ENCODE results near the gene GBX2. TPM values are rescaled to one million over a fixed set of nuclear protein-coding genes. Genes with fewer than 3 reads are reported as not detected.
A peak's percentile ranks its signal among the peaks of the same experiment; 100 is the strongest.

GBX2 gene
- total and polyA plus RNA-seq, 2 of the 13 experiments (the other 11 are each of a cell fraction or from before 2014, with no cell fraction given) = not detected

DNA sequence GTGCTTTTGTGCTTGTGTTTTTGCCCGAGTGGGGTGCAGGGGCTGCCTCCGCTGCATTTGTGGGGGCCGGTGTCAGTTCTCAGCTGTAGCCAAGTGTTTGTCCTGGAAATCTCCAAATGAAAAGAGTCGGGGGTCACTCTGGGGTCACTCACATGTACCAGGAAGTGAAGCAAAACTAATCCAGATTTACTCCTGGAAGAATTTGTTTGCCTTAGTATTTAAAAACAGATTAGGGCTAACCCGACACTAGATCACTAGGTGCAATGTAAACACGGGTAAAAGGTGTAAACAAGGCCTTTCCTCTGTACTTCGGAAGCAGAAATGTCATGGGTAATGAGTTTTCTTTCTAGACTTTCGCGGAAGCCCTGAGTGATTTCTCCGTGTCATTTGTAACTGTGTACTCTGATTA lies 50.3 kb downstream of the GBX2 start (continued):
- TF ChIP-seq, protein P1, sequence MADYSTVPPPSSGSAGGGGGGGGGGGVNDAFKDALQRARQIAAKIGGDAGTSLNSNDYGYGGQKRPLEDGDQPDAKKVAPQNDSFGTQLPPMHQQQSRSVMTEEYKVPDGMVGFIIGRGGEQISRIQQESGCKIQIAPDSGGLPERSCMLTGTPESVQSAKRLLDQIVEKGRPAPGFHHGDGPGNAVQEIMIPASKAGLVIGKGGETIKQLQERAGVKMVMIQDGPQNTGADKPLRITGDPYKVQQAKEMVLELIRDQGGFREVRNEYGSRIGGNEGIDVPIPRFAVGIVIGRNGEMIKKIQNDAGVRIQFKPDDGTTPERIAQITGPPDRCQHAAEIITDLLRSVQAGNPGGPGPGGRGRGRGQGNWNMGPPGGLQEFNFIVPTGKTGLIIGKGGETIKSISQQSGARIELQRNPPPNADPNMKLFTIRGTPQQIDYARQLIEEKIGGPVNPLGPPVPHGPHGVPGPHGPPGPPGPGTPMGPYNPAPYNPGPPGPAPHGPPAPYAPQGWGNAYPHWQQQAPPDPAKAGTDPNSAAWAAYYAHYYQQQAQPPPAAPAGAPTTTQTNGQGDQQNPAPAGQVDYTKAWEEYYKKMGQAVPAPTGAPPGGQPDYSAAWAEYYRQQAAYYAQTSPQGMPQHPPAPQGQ (CRISPR knock-in tag; IDR thresholded peaks at IDR 0.05; ENCODE audit: borderline replicate concordance) = peak; percentile 72; the same call in 1 of the 2 replicates
- TF ChIP-seq ELF3 (CRISPR knock-in tag; IDR thresholded peaks at IDR 0.05) (peak; percentile 100), POLR2AphosphoS2 (IDR thresholded peaks at IDR 0.05; ENCODE audit: low read depth, low read length) (no peak), ADNP (CRISPR knock-in tag; IDR thresholded peaks at IDR 0.05) (no peak), SMARCC2 (IDR thresholded peaks at IDR 0.05) (peak; percentile 83; the same call in 1 of the 2 replicates), BRCA1 (CRISPR knock-in tag; IDR thresholded peaks at IDR 0.05) (peak; percentile 74; the same call in 1 of the 2 replicates), PITX1 (CRISPR knock-in tag; IDR thresholded peaks at IDR 0.05) (peak; percentile 99), SP2 (CRISPR knock-in tag; IDR thresholded peaks at IDR 0.05) (no peak), KDM3A (CRISPR knock-in tag; IDR thresholded peaks at IDR 0.05; ENCODE audit: low read depth) (peak; percentile 66; the same call in 1 of the 2 replicates), ZFP36L2 (CRISPR knock-in tag; IDR thresholded peaks at IDR 0.05) (no peak), PPARG (CRISPR knock-in tag; conservative IDR thresholded peaks at IDR 0.05) (peak; percentile 93), ELF4 (CRISPR knock-in tag; IDR thresholded peaks at IDR 0.05; ENCODE audit: borderline replicate concordance) (peak; percentile 92), ZNF205 (CRISPR knock-in tag; IDR thresholded peaks at IDR 0.05) (peak; percentile 74), ZNF382 (CRISPR knock-in tag; IDR thresholded peaks at IDR 0.05; ENCODE audit: borderline replicate concordance) (no peak), TCF12 (IDR thresholded peaks at IDR 0.05) (no peak), TCF12 (CRISPR knock-in tag; IDR thresholded peaks at IDR 0.05) (peak; percentile 94), ESRRA (CRISPR knock-in tag; IDR thresholded peaks at IDR 0.05; ENCODE audit: low read depth) (0 out of 2 replicates have a peak, but pooled peaks have one; percentile 31)
- TF ChIP-seq, protein P2, sequence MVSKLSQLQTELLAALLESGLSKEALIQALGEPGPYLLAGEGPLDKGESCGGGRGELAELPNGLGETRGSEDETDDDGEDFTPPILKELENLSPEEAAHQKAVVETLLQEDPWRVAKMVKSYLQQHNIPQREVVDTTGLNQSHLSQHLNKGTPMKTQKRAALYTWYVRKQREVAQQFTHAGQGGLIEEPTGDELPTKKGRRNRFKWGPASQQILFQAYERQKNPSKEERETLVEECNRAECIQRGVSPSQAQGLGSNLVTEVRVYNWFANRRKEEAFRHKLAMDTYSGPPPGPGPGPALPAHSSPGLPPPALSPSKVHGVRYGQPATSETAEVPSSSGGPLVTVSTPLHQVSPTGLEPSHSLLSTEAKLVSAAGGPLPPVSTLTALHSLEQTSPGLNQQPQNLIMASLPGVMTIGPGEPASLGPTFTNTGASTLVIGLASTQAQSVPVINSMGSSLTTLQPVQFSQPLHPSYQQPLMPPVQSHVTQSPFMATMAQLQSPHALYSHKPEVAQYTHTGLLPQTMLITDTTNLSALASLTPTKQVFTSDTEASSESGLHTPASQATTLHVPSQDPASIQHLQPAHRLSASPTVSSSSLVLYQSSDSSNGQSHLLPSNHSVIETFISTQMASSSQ (IDR thresholded peaks at IDR 0.05; ENCODE audit: low read depth) = peak; percentile 77; the same call in 1 of the 2 replicates
- TF ChIP-seq, protein P2 (CRISPR knock-in tag; IDR thresholded peaks at IDR 0.05; ENCODE audit: borderline replicate concordance) = peak; percentile 67; the same call in 1 of the 2 replicates
- TF ChIP-seq, protein P3, sequence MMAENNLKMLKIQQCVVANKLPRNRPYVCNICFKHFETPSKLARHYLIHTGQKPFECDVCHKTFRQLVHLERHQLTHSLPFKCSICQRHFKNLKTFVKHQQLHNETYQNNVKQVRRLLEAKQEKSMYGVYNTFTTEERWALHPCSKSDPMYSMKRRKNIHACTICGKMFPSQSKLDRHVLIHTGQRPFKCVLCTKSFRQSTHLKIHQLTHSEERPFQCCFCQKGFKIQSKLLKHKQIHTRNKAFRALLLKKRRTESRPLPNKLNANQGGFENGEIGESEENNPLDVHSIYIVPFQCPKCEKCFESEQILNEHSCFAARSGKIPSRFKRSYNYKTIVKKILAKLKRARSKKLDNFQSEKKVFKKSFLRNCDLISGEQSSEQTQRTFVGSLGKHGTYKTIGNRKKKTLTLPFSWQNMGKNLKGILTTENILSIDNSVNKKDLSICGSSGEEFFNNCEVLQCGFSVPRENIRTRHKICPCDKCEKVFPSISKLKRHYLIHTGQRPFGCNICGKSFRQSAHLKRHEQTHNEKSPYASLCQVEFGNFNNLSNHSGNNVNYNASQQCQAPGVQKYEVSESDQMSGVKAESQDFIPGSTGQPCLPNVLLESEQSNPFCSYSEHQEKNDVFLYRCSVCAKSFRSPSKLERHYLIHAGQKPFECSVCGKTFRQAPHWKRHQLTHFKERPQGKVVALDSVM (CRISPR knock-in tag; IDR thresholded peaks at IDR 0.05) = 0 out of 2 replicates have a peak, but pooled peaks have one; percentile 36
- TF ChIP-seq, protein P4, sequence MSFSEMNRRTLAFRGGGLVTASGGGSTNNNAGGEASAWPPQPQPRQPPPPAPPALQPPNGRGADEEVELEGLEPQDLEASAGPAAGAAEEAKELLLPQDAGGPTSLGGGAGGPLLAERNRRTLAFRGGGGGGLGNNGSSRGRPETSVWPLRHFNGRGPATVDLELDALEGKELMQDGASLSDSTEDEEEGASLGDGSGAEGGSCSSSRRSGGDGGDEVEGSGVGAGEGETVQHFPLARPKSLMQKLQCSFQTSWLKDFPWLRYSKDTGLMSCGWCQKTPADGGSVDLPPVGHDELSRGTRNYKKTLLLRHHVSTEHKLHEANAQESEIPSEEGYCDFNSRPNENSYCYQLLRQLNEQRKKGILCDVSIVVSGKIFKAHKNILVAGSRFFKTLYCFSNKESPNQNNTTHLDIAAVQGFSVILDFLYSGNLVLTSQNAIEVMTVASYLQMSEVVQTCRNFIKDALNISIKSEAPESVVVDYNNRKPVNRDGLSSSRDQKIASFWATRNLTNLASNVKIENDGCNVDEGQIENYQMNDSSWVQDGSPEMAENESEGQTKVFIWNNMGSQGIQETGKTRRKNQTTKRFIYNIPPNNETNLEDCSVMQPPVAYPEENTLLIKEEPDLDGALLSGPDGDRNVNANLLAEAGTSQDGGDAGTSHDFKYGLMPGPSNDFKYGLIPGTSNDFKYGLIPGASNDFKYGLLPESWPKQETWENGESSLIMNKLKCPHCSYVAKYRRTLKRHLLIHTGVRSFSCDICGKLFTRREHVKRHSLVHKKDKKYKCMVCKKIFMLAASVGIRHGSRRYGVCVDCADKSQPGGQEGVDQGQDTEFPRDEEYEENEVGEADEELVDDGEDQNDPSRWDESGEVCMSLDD (CRISPR knock-in tag; IDR thresholded peaks at IDR 0.05; ENCODE audit: borderline replicate concordance) = peak; percentile 67; the same call in 1 of the 2 replicates
